Measurements from ENCODE around the gene GCA. TPM values are rescaled to one million over a fixed set of nuclear protein-coding genes. Genes with fewer than 3 reads are reported as not detected.
A peak's percentile ranks its signal among the peaks of the same experiment; 100 is the strongest.

GCA gene
- total and polyA plus RNA-seq, 2 of the 13 experiments (the other 11 are each of a cell fraction or from before 2014, with no cell fraction given): 42.0 to 48.3 TPM

GRCh38 chr2:162343824-162344616, at the start of gene GCA (continued):
- TF ChIP-seq ZNF562 (CRISPR knock-in tag; IDR thresholded peaks at IDR 0.05; ENCODE audit: borderline replicate concordance) (no peak), ZNF652 (CRISPR knock-in tag; IDR thresholded peaks at IDR 0.05; ENCODE audit: borderline replicate concordance, low read depth) (no peak), ZNF232 (CRISPR knock-in tag; IDR thresholded peaks at IDR 0.05; ENCODE audit: borderline replicate concordance) (0 out of 2 replicates have a peak, but pooled peaks have one; percentile 32), TCF7L2 (IDR thresholded peaks at IDR 0.05; ENCODE audit: low read depth, low read length) (no peak), ZBTB21 (CRISPR knock-in tag; IDR thresholded peaks at IDR 0.05) (no peak), HES4 (CRISPR knock-in tag; IDR thresholded peaks at IDR 0.05; ENCODE audit: borderline replicate concordance) (no peak; the same call in 1 of the 2 replicates), DMTF1 (CRISPR knock-in tag; IDR thresholded peaks at IDR 0.05) (no peak), TCF7 (IDR thresholded peaks at IDR 0.05; ENCODE audit: low read depth) (no peak), RXRA (CRISPR knock-in tag; IDR thresholded peaks at IDR 0.05) (peak; percentile 70; the same call in 1 of the 2 replicates), ZNF574 (CRISPR knock-in tag; IDR thresholded peaks at IDR 0.05) (peak; percentile 81), ATF4 (CRISPR knock-in tag; IDR thresholded peaks at IDR 0.05) (peak in 1 of 2 experiments; percentile 59; a peak in 1 of 4 replicates), GATAD1 (CRISPR knock-in tag; IDR thresholded peaks at IDR 0.05) (peak; percentile 84), FOXO1 (CRISPR knock-in tag; IDR thresholded peaks at IDR 0.05) (peak; percentile 76), GMEB1 (CRISPR knock-in tag; IDR thresholded peaks at IDR 0.05; ENCODE audit: borderline replicate concordance) (peak; percentile 60), CREB1 (IDR thresholded peaks at IDR 0.05) (peak; percentile 54), CREB1 (CRISPR knock-in tag; IDR thresholded peaks at IDR 0.05) (no peak; the same call in 1 of the 2 replicates), MAFG (CRISPR knock-in tag; IDR thresholded peaks at IDR 0.05) (no peak)
